Neural progenitor cell (in vitro differentiated cells): ENCODE measurements around the gene PNCK. TPM values are rescaled to one million over a fixed set of nuclear protein-coding genes. Genes with fewer than 3 reads are reported as not detected.

Experiments used
- DNase-seq: peaks from one replicate; pipeline ENCODE4 v3.0.0-alpha.2; 2016; ENCODE audit warnings: low spot score
- H2AFZ ChIP-seq: fragments of 200-600 bp; sonication (generic); replicated peaks from 2 replicates; pipeline ENCODE4 v1.6.1; 2016; ENCODE audit warnings: antibody characterized with exemption
- H3F3A ChIP-seq: fragments of 200-600 bp; sonication (generic); 2 replicates; pipeline ENCODE4 v1.6.1; 2016; ENCODE audit warnings: antibody characterized with exemption, low read depth
- H3K27ac ChIP-seq: fragments of 200-600 bp; sonication (generic); 2 replicates; pipeline ENCODE4 v1.5.1; 2016; ENCODE audit warnings: mild to moderate bottlenecking
- H3K27me3 ChIP-seq: fragments of 200-600 bp; sonication (generic); 2 replicates; pipeline ENCODE4 v1.6.1; 2016; ENCODE audit warnings: mild to moderate bottlenecking, moderate library complexity
- H3K36me3 ChIP-seq: fragments of 200-600 bp; sonication (generic); 2 replicates; pipeline ENCODE4 v1.5.1; 2016
- H3K4me1 ChIP-seq: fragments of 200-600 bp; sonication (generic); 2 replicates; pipeline ENCODE4 v1.6.1; 2016; ENCODE audit warnings: mixed run types
- H3K4me2 ChIP-seq: fragments of 200-600 bp; sonication (generic); 2 replicates; pipeline ENCODE4 v1.6.1; 2016
- H3K4me3 ChIP-seq: fragments of 200-600 bp; sonication (generic); 2 replicates; pipeline ENCODE4 v1.5.1; 2016
- H3K79me2 ChIP-seq: fragments of 200-600 bp; sonication (generic); 2 replicates; pipeline ENCODE4 v1.6.1; 2016; ENCODE audit warnings: low read depth
- H3K9ac ChIP-seq: fragments of 200-600 bp; sonication (generic); 2 replicates; pipeline ENCODE4 v1.6.1; 2016
- H3K9me3 ChIP-seq: fragments of 200-600 bp; sonication (generic); 2 replicates; pipeline ENCODE4 v1.5.1; 2016; ENCODE audit warnings: low read depth
- H4K20me1 ChIP-seq: fragments of 200-600 bp; sonication (generic); 2 replicates; pipeline ENCODE4 v1.6.1; 2016; ENCODE audit warnings: low read depth
- H3K27ac Mint-ChIP-seq: 3 replicates; pipeline ENCODE4 v1.8.0; 2021; ENCODE audit warnings: mixed read lengths
- H3K27me3 Mint-ChIP-seq: 2 replicates; pipeline ENCODE4 v1.8.0; 2022; ENCODE audit warnings: low read depth, mild to moderate bottlenecking, inconsistent platforms, moderate library complexity, mixed read lengths; ENCODE audit not compliant: insufficient read depth
- H3K36me3 Mint-ChIP-seq: 3 replicates; pipeline ENCODE4 v1.8.0; 2021; ENCODE audit warnings: mixed read lengths
- H3K4me1 Mint-ChIP-seq: 3 replicates; pipeline ENCODE4 v1.8.0; 2021; ENCODE audit warnings: mixed read lengths
- H3K4me3 Mint-ChIP-seq: 3 replicates; pipeline ENCODE4 v1.8.0; 2021; ENCODE audit warnings: mild to moderate bottlenecking, moderate library complexity, mixed read lengths
- H3K9me3 Mint-ChIP-seq: 3 replicates; pipeline ENCODE4 v1.8.0; 2020; ENCODE audit warnings: mixed read lengths
- EZH2phosphoT487 ChIP-seq: fragments of 200-600 bp; sonication (generic); IDR thresholded peaks from 2 replicates; pipeline ENCODE4 v1.6.1; 2017; ENCODE audit warnings: antibody characterized with exemption
- small RNA-seq: library from RNA; depleted of rRNA; stranded (forward); fragments of <200 nt; gene quantifications from one replicate; pipeline ENCODE3, GENCODE V24; 2015
- total RNA-seq: library from RNA; depleted of rRNA; stranded (reverse); fragments of >200 nt; gene quantifications from 2 replicates; pipeline ENCODE4 v1.2.3, GENCODE V29; 2015; ENCODE audit warnings: low replicate concordance

Gene PNCK
- total RNA-seq, 1 donor from 2014 or later, result 19.7 TPM

DNA sequence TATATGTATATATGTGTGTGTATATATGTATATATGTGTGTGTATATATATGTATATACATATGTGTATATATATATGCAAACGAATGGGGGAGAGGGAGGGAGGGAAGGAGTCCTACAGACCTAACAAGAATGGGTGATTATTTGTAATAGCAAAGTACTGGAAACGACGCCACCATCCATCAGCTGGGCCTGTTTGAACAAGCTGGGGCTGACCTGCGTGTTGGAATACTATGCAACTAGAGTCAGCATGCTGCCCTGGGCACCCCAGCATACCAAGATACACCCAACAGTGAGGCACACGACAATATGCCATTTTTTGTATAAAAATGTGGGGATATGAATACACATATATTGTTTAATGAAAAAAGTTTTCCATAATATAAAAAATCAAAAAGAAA is 53.0 kb downstream of the PNCK start:
- no peaks in the 10 kb centered on the region for H3K79me2 ChIP-seq
- H3K4me2 ChIP-seq, result no peak overlapping the region
- no peak overlapping the region for H3K27ac ChIP-seq
- Mint-ChIP-seq H3K27me3 (peaks cover 6% of the 10 kb centered on the region), H3K36me3 (no peaks in the 10 kb centered on the region), H3K9me3 (peaks cover 26% of the 10 kb centered on the region), H3K4me3 (no peak overlapping the region), H3K4me1 (no peaks in the 10 kb centered on the region), H3K27ac (no peak overlapping the region)
- H3K4me1 ChIP-seq, result no peaks in the 10 kb centered on the region
- no peaks in the 10 kb centered on the region for H3F3A ChIP-seq
- peaks cover 3% of the 10 kb centered on the region for H3K9me3 ChIP-seq
- H2AFZ ChIP-seq, result no peak overlapping the region
- TF ChIP-seq EZH2phosphoT487, result no peak
- peaks cover 34% of the 10 kb centered on the region for H3K27me3 ChIP-seq
- no peak for DNase-seq
- no peak overlapping the region for H3K9ac ChIP-seq
- no peak overlapping the region for H3K4me3 ChIP-seq
- no peaks in the 10 kb centered on the region for H3K36me3 ChIP-seq
- H4K20me1 ChIP-seq, result no peaks in the 10 kb centered on the region

Small RNA genes within 50 kb of the gene (small RNA-seq; reads per million reads assigned to genes)
- not detected for gene RN7SL687P

Other genes starting within 250 kb of the PNCK start
- 0.96 TPM in 1 of 2 replicates, not detected in the other for gene TREX2, start 227.8 kb downstream of the PNCK start, total RNA-seq
- gene HAUS7, start 203.2 kb downstream of the PNCK start, total RNA-seq, result 13.1 and 25.9 TPM in 2 replicates
- gene BGN, start 178.8 kb downstream of the PNCK start, total RNA-seq, result 0.37 TPM in 1 of 2 replicates, not detected in the other
- 0.59 TPM in 1 of 2 replicates, not detected in the other for gene ATP2B3, start 156.2 kb downstream of the PNCK start, total RNA-seq
- gene CCNQ, start 74.7 kb downstream of the PNCK start, total RNA-seq, result 15.2 and 22.2 TPM in 2 replicates
- 0.21 and 2.0 TPM in 2 replicates for gene DUSP9, start 26.6 kb downstream of the PNCK start, total RNA-seq
- gene SLC6A8, start 14.1 kb upstream of the PNCK start, total RNA-seq, result 94.1 and 191 TPM in 2 replicates
- gene BCAP31, start 50.6 kb upstream of the PNCK start, total RNA-seq, result 52.5 and 68.7 TPM in 2 replicates
- 0.79 and 5.0 TPM in 2 replicates for gene ABCD1, start 51.0 kb upstream of the PNCK start, total RNA-seq
- gene PLXNB3, start 90.4 kb upstream of the PNCK start, total RNA-seq, result 0.25 and 0.71 TPM in 2 replicates
- not detected in 2 replicates for gene SRPK3, start 107.2 kb upstream of the PNCK start, total RNA-seq
- gene IDH3G, start 120.6 kb upstream of the PNCK start, total RNA-seq, result 40.3 and 50.6 TPM in 2 replicates
- 58.4 and 112 TPM in 2 replicates for gene SSR4, start 120.9 kb upstream of the PNCK start, total RNA-seq
- gene PDZD4, start 156.7 kb upstream of the PNCK start, total RNA-seq, result 1.9 and 5.2 TPM in 2 replicates
- 0.49 and 1.7 TPM in 2 replicates for gene L1CAM, start 212.4 kb upstream of the PNCK start, total RNA-seq
- not detected in 2 replicates for gene AVPR2, start 230.9 kb upstream of the PNCK start, total RNA-seq